ENCODE results near the gene FGFR3. TPM values are rescaled to one million over a fixed set of nuclear protein-coding genes. Genes with fewer than 3 reads are reported as not detected.

FGFR3 gene
- 0.20 and 2.2 TPM in 2 replicates for total RNA-seq

GRCh38 chr4:1792832-1793495, at the start of gene FGFR3:
Gene FGFR3, plus strand, starts transcription at chr4:1793293. Its CDS starts 642 bp downstream, at chr4:1793935.

GRCh38 chr4:1856071-1856942, 63.2 kb downstream of the FGFR3 start, which contains the start of gene LETM1:
Gene LETM1, minus strand, starts transcription at chr4:1856156. Its CDS starts 206 bp downstream, at chr4:1855950.

Other genes with a start within 250 kb of the FGFR3 start
- 2.3 and 5.1 TPM in 2 replicates for gene FAM53A, start 109.0 kb upstream of the FGFR3 start, total RNA-seq
- gene SLBP, start 81.0 kb upstream of the FGFR3 start, total RNA-seq: 59.9 and 69.8 TPM in 2 replicates
- gene TMEM129, start 72.0 kb upstream of the FGFR3 start, total RNA-seq: 28.5 and 28.7 TPM in 2 replicates
- 13.2 and 26.2 TPM in 2 replicates for gene TACC3, start 71.8 kb upstream of the FGFR3 start, total RNA-seq
- gene LETM1, start 62.9 kb downstream of the FGFR3 start, total RNA-seq: 80.8 and 103 TPM in 2 replicates
- 59.2 and 101 TPM in 2 replicates for gene NSD2, start 78.1 kb downstream of the FGFR3 start, total RNA-seq
- gene NELFA, start 215.7 kb downstream of the FGFR3 start, total RNA-seq: 22.8 and 25.8 TPM in 2 replicates